ENCODE data around the gene ORAI1.
"Not testable (repeated sequence)": the region's sequence is repeated elsewhere in the genome, so short reads cannot be mapped to it uniquely, and the experiment has no call there.

ORAI1 gene

GRCh38 chr12:121579981-121580868, 46.1 kb upstream of the ORAI1 start:
- H3K4me3 ChIP-seq (replicated peaks; ENCODE audit: low read depth, low read length), result peak overlapping the region; percentile 58
- TF ChIP-seq CTCF (IDR thresholded peaks at IDR 0.05; ENCODE audit: low read length, missing control alignments), result no peak
- peak; percentile 62 for DNase-seq (ENCODE audit: low read depth)

- no peak for TF ChIP-seq CTCF (IDR thresholded peaks at IDR 0.05; ENCODE audit: low read length, missing control alignments)
- peak within 1 kb of the TSS; percentile 58 for H3K4me3 ChIP-seq (replicated peaks; ENCODE audit: low read depth, low read length)
- peak; percentile 72 for DNase-seq (ENCODE audit: low read depth)
These were observed 45.2 kb upstream of the ORAI1 start, which contains the start of gene KDM2B for GRCh38 chr12:121580959-121581685. Gene KDM2B, minus strand, starts transcription at chr12:121581023. Its CDS starts 112 bp downstream, at chr12:121580911.

GRCh38 chr12:121581686-121582429, 44.5 kb upstream of the ORAI1 start:
- TF ChIP-seq CTCF (IDR thresholded peaks at IDR 0.05; ENCODE audit: low read length, missing control alignments), result no peak
- peak overlapping the region; percentile 58 for H3K4me3 ChIP-seq (replicated peaks; ENCODE audit: low read depth, low read length)
- DNase-seq (ENCODE audit: low read depth), result peak; percentile 44

- no peak overlapping the region for H3K4me3 ChIP-seq (replicated peaks; ENCODE audit: low read depth, low read length)
- TF ChIP-seq CTCF (IDR thresholded peaks at IDR 0.05; ENCODE audit: low read length, missing control alignments), result no peak
- peak; percentile 45 for DNase-seq (ENCODE audit: low read depth)
These were observed 43.6 kb upstream of the ORAI1 start for GRCh38 chr12:121582583-121583333.

- not testable (repeated sequence) for H3K4me3 ChIP-seq (replicated peaks; ENCODE audit: low read depth, low read length); DNase-seq (ENCODE audit: low read depth)
These were observed 43.0 kb upstream of the ORAI1 start for GRCh38 chr12:121583334-121583661.

GRCh38 chr12:121584885-121585284, 41.4 kb upstream of the ORAI1 start:
- not testable (repeated sequence) for H3K4me3 ChIP-seq (replicated peaks; ENCODE audit: low read depth, low read length); DNase-seq (ENCODE audit: low read depth)

GRCh38 chr12:121590476-121591143, 35.7 kb upstream of the ORAI1 start:
- peak overlapping the region; percentile 32 for H3K4me3 ChIP-seq (replicated peaks; ENCODE audit: low read depth, low read length)
- DNase-seq (ENCODE audit: low read depth), result peak; percentile 24

More at GRCh38 chr12:121590476-121591143, 35.7 kb upstream of the ORAI1 start:
- TF ChIP-seq CTCF (IDR thresholded peaks at IDR 0.05; ENCODE audit: low read length, missing control alignments), result no peak

All from fibroblast of pulmonary artery (primary cell).